SH-SY5Y (cell line): Measurements from ENCODE around the gene COL15A1.

ENCODE experiments used
- GATA2 ChIP-seq: IDR thresholded peaks from 2 replicates; pipeline ENCODE4 v1.6.1; 2011; ENCODE audit warnings: mild to moderate bottlenecking, low read depth, low read length
- GATA3 ChIP-seq: IDR thresholded peaks from 2 replicates; pipeline ENCODE4 v1.6.1; 2011; ENCODE audit warnings: low read depth, mild to moderate bottlenecking, low read length, moderate library complexity

- TF ChIP-seq GATA2: no peak
- TF ChIP-seq GATA3: no peak
Measured at GRCh38 chr9:98922721-98923435, 20.8 kb upstream of the COL15A1 start.
